ENCODE data around the gene GTF2H4.
A peak's percentile ranks its signal among the peaks of the same experiment; 100 is the strongest.

The GTF2H4 gene

DNA sequence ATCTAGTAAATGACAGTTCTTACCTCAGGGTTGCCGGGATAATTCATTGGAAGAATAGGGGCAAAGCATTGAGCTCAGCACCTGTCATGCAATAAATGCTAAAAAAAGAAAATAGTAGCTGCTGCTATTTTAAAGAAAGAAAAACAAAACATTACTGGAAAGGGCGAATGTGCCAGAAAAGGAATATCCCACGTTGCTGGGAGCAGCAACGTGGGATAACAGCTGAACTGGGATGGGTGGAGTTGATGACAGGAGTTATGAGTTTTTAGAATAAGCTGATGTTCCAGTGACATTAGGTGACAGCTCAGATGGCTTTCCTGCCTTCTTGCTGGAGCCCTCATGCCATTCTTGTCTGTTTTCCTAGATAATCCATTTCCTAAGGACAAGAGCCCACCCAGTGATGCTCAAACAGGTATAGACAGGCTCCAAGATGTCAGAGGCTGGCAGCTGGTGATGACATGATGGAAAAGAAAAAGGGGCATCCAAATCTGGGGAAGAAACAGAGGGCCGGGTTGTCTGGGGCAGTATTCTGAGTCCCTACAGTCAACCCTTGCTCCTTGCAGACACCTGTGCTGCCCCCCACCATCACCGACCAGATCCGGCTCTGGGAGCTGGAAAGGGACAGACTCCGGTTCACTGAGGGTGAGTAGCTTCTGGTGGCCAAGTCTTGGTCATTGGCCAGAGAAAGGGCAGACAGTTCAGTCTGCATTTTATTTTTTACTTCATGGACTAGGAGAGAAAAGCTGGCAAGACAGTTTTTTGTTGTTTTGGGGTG lies 4.9 kb downstream of the GTF2H4 start:
- Histone ChIP-seq H3K9me3 (ENCODE audit: insufficient read depth, low read depth, low read length) (no peaks in the 10 kb centered on the region), H3K9ac (ENCODE audit: low read depth, low read length, poor library complexity, severe bottlenecking) (no peak overlapping the region), H3K27me3 (ENCODE audit: insufficient read depth, low read length, poor library complexity, severe bottlenecking) (no peaks in the 10 kb centered on the region), H3K9me2 (replicated peaks; ENCODE audit: low read depth, low read length) (no peaks in the 10 kb centered on the region), H3K4me2 (ENCODE audit: low read depth, low read length, poor library complexity, severe bottlenecking) (no peak overlapping the region), H3K4me3 (ENCODE audit: low read length, poor library complexity, severe bottlenecking) (no peak overlapping the region), H3K79me2 (ENCODE audit: insufficient read depth, low read length) (peaks cover 33% of the 10 kb centered on the region), H3F3A (ENCODE audit: low read depth) (no peaks in the 10 kb centered on the region), H3K4me1 (ENCODE audit: insufficient read depth, low read length, poor library complexity, severe bottlenecking) (peaks cover 25% of the 10 kb centered on the region), H2AFZ (ENCODE audit: low read length) (no peak overlapping the region), H4K20me1 (ENCODE audit: insufficient read depth, low read length, poor library complexity, severe bottlenecking) (no peaks in the 10 kb centered on the region), H3K36me3 (ENCODE audit: insufficient read depth, low read length) (no peaks in the 10 kb centered on the region; the same call in 1 of the 2 replicates)
- TF ChIP-seq EZH2phosphoT487 (IDR thresholded peaks at IDR 0.05; ENCODE audit: borderline replicate concordance): no peak
- TF ChIP-seq, protein P1, sequence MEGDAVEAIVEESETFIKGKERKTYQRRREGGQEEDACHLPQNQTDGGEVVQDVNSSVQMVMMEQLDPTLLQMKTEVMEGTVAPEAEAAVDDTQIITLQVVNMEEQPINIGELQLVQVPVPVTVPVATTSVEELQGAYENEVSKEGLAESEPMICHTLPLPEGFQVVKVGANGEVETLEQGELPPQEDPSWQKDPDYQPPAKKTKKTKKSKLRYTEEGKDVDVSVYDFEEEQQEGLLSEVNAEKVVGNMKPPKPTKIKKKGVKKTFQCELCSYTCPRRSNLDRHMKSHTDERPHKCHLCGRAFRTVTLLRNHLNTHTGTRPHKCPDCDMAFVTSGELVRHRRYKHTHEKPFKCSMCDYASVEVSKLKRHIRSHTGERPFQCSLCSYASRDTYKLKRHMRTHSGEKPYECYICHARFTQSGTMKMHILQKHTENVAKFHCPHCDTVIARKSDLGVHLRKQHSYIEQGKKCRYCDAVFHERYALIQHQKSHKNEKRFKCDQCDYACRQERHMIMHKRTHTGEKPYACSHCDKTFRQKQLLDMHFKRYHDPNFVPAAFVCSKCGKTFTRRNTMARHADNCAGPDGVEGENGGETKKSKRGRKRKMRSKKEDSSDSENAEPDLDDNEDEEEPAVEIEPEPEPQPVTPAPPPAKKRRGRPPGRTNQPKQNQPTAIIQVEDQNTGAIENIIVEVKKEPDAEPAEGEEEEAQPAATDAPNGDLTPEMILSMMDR (conservative IDR thresholded peaks at IDR 0.05; ENCODE audit: low read length): no peak

DNA sequence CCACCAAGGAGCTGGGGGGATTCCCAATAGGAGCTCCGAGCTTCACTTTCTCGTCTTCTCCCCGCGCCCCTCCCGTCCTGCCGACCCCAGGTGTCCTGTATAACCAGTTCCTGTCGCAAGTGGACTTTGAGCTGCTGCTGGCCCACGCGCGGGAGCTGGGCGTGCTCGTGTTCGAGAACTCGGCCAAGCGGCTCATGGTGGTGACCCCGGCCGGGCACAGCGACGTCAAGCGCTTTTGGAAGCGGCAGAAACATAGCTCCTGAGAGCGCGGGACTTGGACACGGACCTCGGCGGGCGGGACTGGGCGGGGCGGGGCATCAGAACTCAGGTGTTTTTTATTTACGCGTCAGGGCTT lies 5.7 kb downstream of the GTF2H4 start:
- Histone ChIP-seq H3K9ac (ENCODE audit: low read depth, low read length, poor library complexity, severe bottlenecking) (no peak overlapping the region), H3K36me3 (ENCODE audit: insufficient read depth, low read length) (no peaks in the 10 kb centered on the region; the same call in 1 of the 2 replicates)

DNA sequence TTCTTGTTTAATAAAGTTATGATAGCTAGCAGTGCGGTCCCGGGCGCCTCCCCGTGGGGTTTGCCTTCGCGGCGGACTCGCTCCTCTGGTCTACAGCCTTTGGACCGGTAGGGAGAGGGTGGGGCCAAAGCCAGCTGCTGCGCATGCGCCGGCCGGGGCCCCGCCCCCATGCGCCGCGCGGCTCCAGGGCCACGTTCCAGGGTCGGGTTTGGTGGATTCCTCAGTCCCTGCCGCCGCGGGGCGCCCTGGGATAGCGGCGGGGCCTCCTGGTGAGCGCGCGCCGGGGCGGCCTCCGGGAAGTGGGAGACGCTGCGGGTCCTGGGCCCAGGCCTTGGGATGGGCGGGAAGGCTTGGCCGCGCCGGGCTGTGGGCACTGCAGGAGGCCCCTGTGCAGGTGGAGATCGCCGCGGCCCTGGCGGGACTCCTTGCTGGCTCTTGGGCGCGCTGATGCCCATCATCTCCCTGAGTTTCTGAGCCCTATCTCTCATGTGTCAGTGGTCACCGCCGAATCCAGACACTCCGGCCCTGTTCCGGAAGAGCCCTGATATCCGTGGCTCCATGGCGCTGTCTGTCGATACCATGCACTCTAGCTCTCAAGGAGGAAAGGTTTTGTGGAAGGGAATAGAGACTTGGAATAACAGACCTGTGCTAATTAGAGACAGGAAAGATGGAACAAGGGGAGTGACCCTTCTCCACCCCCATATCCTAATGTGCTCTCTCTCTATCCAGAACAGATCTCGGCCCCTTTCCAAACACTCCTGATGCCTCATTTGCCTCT lies 6.3 kb downstream of the GTF2H4 start, which contains the start of gene VARS2:
VARS2 (plus strand) TSS at position 163 of the 778 bp plus-strand sequence; CDS start at position 762, 599 bp downstream.
- Histone ChIP-seq H3K4me2 (ENCODE audit: low read depth, low read length, poor library complexity, severe bottlenecking) (peak within 1 kb of the TSS; percentile 93), H3K79me2 (ENCODE audit: insufficient read depth, low read length) (peaks cover 21% of the 10 kb centered on the region), H3F3A (ENCODE audit: low read depth) (no peaks in the 10 kb centered on the region), H3K36me3 (ENCODE audit: insufficient read depth, low read length) (no peaks in the 10 kb centered on the region; the same call in 1 of the 2 replicates), H3K9me3 (ENCODE audit: insufficient read depth, low read depth, low read length) (no peaks in the 10 kb centered on the region), H3K9ac (ENCODE audit: low read depth, low read length, poor library complexity, severe bottlenecking) (peak within 1 kb of the TSS; percentile 91), H3K9me2 (replicated peaks; ENCODE audit: low read depth, low read length) (no peaks in the 10 kb centered on the region), H4K20me1 (ENCODE audit: insufficient read depth, low read length, poor library complexity, severe bottlenecking) (no peaks in the 10 kb centered on the region), H3K27me3 (ENCODE audit: insufficient read depth, low read length, poor library complexity, severe bottlenecking) (no peaks in the 10 kb centered on the region), H3K4me3 (ENCODE audit: low read length, poor library complexity, severe bottlenecking) (peak within 1 kb of the TSS; percentile 88), H2AFZ (ENCODE audit: low read length) (peak within 1 kb of the TSS; percentile 94), H3K4me1 (ENCODE audit: insufficient read depth, low read length, poor library complexity, severe bottlenecking) (peaks cover 28% of the 10 kb centered on the region)
- TF ChIP-seq, protein P1 (conservative IDR thresholded peaks at IDR 0.05; ENCODE audit: low read length): peak; percentile 27
- no peak for TF ChIP-seq EZH2phosphoT487 (IDR thresholded peaks at IDR 0.05; ENCODE audit: borderline replicate concordance)

More for the DNA sequence above, 5.7 kb downstream of the GTF2H4 start:
- Histone ChIP-seq H3K79me2 (ENCODE audit: insufficient read depth, low read length) (peaks cover 27% of the 10 kb centered on the region), H3K9me2 (replicated peaks; ENCODE audit: low read depth, low read length) (no peaks in the 10 kb centered on the region), H4K20me1 (ENCODE audit: insufficient read depth, low read length, poor library complexity, severe bottlenecking) (no peaks in the 10 kb centered on the region), H3K4me2 (ENCODE audit: low read depth, low read length, poor library complexity, severe bottlenecking) (peak overlapping the region; percentile 93), H3K4me3 (ENCODE audit: low read length, poor library complexity, severe bottlenecking) (peak overlapping the region; percentile 88), H3F3A (ENCODE audit: low read depth) (no peaks in the 10 kb centered on the region), H2AFZ (ENCODE audit: low read length) (peak overlapping the region; percentile 94; the same call in 1 of the 2 replicates), H3K27me3 (ENCODE audit: insufficient read depth, low read length, poor library complexity, severe bottlenecking) (no peaks in the 10 kb centered on the region), H3K9me3 (ENCODE audit: insufficient read depth, low read depth, low read length) (no peaks in the 10 kb centered on the region), H3K4me1 (ENCODE audit: insufficient read depth, low read length, poor library complexity, severe bottlenecking) (peaks cover 30% of the 10 kb centered on the region)
- no peak for TF ChIP-seq EZH2phosphoT487 (IDR thresholded peaks at IDR 0.05; ENCODE audit: borderline replicate concordance)
- TF ChIP-seq, protein P1 (conservative IDR thresholded peaks at IDR 0.05; ENCODE audit: low read length): no peak

All from Loucy (cell line).